Stimulated activated CD8-positive, alpha-beta memory T cell treated with anti-CD3 and anti-CD28 coated beads, Interleukin-12 subunit alpha, Interleukin-12 subunit beta, amount 100 ng/mL, for 24 hours (primary cell): ENCODE results near the gene GIT1.

Source experiments
- DNase-seq: peaks from one replicate; pipeline ENCODE4 v3.0.0-alpha.2; 2020; ENCODE audit errors: extremely low read depth

Gene GIT1, protein sequence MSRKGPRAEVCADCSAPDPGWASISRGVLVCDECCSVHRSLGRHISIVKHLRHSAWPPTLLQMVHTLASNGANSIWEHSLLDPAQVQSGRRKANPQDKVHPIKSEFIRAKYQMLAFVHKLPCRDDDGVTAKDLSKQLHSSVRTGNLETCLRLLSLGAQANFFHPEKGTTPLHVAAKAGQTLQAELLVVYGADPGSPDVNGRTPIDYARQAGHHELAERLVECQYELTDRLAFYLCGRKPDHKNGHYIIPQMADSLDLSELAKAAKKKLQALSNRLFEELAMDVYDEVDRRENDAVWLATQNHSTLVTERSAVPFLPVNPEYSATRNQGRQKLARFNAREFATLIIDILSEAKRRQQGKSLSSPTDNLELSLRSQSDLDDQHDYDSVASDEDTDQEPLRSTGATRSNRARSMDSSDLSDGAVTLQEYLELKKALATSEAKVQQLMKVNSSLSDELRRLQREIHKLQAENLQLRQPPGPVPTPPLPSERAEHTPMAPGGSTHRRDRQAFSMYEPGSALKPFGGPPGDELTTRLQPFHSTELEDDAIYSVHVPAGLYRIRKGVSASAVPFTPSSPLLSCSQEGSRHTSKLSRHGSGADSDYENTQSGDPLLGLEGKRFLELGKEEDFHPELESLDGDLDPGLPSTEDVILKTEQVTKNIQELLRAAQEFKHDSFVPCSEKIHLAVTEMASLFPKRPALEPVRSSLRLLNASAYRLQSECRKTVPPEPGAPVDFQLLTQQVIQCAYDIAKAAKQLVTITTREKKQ

GRCh38 chr17:29589524-29590410 lies at the start of gene GIT1:
GIT1 (minus strand) TSS chr17:29589648; CDS start chr17:29589378, 270 bp downstream.
- DNase-seq, result peak; percentile 72

DNA sequence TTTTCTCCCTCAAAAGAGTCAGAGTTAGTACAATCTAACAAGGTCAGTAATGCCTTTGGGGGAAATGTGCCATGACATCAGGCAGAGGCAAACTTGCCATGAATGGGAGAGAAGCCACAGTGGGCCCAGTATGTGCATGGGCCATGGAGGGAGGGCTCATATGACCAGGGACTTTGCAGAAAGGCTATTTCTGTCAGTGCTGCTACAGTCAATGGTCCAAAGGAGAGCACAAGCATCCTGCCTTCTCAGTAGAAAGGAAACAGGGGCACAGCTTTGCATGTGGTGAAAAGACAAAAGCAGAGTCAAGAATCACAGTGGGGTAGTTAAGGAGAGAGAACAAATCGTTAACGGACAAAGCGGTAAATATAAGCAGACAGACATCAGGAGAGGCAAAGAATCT lies 44.4 kb upstream of the GIT1 start:
- no peak for DNase-seq

DNA sequence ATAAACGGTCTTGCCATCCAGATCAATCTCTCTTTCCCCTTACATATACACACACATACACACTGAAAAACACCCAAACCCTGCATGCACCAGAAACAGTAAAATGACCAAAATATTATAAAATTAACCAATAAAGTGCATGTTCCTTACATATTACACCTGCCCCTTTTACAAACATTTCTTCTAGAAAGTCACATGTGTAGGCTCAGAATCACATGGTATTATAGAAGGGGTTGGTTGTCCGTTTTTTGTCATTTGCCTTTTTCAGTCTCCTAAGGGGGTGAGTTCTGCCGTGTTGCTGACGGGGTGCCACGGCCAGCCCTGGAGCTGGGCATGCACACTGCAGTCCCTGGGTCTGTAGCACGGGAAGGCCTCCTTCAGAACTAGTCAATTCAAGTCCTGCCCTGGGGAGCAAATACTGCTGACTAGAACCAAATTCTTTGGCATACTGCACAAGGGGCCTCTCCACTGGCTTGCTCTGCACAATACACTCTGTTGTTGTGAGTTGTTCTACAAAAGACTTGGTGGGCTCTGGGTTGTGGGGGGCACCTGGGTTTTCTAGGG lies 41.3 kb upstream of the GIT1 start:
- DNase-seq, result no peak

DNA sequence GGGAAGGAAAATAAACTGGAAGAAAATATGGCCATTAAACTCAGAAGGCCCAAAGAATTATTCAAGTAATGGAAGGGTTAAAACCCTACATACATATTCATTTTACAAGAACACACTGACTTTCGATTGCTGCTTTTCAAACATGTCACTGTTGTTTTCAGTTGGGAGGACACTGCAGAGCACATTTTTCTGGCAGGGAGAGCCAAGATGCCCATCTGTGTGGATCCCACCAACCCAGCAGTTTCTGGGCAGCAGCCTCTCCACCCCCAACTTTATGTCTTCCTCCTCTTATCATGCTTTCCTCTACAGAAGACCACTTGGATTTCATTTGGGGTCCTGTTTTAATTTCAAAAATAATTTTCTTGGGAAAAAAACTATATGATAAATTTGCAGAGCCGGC lies 40.4 kb upstream of the GIT1 start:
- DNase-seq, result no peak

DNA sequence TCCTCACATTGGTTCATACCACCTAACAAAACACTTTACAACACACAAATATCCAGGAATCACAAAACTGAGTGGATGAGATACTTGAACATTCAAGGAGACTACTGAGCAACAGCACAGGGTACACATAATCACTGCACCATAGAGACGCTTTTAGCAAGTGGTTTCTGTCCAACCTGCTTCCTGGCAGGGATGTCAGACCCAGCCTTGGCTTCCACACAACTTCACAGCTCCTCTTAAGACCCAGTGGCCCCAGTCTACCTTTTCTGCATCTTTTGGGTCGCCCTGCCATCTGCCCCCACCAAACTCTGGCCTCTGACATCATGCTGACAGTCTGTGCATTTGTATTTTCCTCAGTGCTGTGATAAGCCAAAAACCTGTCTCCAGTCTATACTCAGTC lies 39.2 kb upstream of the GIT1 start:
- DNase-seq, result no peak

DNA sequence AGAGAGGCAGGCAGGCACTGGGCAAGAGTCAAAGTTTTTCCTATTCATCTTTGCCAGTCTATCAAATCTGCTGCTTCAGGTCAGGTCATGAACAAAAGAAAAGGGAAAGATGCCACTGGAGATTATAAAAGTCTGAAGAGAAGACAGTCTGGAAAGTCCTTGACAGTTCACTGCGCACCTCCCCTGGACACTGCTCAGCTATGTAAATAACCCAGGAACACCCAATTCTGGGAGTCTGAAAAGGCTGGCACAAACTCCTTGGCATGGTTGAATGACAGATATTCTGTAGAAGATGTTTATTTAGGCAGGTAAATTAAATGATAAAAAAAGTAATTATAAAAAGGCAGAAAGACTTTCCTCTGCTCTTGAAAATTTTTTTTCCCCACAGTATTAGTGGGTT lies 38.5 kb upstream of the GIT1 start:
- DNase-seq, result no peak

DNA sequence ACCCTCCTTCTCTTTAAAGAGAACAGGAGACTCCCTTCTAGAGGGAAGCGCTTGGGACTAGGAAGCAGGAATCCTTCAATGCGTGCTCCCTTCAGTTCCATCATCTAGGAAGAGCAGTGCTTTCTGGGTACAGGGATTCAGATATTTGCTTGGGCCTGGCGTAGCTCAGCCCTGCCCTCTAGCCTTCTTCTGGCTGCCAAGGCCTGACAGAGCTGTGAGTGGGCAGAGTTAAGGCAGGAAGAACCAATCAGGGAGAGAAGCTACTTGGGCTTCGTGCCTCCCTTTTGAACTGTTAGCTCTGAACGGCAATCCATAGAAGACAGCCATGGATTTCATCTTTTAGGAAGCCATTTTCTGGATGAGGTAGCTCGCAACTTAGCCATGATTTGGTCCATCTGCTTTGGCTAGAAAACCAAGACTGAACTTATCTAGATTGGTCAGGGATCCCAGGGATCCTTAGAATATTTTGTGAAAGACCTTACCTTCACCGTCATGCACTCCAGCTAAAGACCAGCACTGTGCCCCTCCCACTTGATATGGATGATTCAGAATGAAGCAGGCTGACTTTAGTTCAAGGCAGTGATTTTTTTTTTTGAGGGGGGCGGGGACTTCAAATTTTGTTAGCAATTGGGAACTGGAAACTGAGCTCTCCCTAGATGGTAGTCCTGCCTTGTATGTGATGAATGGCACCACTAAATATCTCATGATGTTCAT lies 35.7 kb upstream of the GIT1 start:
- DNase-seq, result no peak

DNA sequence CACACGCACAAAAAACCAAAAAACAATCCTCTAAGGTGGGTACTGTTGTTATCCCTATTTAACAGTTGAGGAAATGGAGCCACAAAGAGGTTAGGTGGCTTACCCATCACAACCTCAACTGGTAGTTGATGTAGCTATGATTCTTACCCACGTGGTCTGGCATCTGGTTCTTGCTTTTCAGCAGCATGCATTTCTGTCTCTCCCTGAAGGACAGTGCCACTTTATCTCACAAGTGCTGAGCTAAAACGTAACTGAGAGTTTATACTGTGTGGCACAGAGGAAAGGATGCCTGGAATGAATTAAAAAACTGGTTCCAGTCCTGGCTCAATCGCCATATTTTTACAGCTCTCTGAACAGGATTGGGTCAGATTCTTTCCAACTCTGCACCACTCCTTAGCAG lies 35.1 kb upstream of the GIT1 start:
- no peak for DNase-seq

- no peak for DNase-seq
These were observed 33.8 kb upstream of the GIT1 start for GRCh38 chr17:29623283-29623647.

- DNase-seq, result no peak
These were observed 33.2 kb upstream of the GIT1 start, which contains the start of gene CORO6 for GRCh38 chr17:29622337-29623282. CORO6 (minus strand) TSS chr17:29622912; CDS start chr17:29621421, 1,491 bp downstream.

GRCh38 chr17:29621751-29622194 lies 32.3 kb upstream of the GIT1 start:
- DNase-seq, result no peak

DNA sequence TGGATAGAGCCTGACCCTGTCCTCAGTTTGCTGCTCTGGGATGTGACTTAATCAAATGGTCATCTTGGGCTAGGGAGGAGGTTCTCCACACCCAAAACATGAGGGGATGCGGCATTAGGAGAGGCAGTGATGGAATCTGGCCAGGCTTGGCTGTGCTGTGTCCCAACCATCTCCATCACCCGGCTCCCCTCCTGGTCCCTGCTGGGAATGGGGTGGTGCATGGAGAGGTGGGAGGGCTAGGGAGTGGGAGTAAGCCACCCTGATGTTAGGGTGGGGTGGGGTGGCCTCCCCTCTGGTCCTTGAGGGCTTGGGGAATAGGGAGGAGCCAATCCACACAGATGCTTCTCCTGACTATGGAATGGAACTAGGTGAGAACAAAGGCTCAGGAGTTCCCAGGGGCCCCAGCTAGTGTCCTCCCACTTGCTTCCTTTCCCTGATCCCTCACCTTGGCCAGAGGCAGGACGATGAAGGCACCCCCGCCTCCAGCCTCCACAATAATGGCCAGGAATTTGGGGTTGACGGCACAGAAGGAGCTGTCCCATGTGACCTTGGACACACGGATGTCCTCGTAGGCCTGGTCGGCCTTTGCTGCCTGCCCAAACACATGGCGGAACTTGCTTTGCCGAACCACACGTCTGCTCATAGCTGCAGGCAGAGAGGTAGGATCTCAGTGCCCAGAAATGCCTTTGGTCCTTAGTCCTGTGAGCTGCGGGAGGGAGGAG lies 31.5 kb upstream of the GIT1 start:
- no peak for DNase-seq

GRCh38 chr17:29620271-29620670 lies 30.8 kb upstream of the GIT1 start:
- DNase-seq, result no peak

DNA sequence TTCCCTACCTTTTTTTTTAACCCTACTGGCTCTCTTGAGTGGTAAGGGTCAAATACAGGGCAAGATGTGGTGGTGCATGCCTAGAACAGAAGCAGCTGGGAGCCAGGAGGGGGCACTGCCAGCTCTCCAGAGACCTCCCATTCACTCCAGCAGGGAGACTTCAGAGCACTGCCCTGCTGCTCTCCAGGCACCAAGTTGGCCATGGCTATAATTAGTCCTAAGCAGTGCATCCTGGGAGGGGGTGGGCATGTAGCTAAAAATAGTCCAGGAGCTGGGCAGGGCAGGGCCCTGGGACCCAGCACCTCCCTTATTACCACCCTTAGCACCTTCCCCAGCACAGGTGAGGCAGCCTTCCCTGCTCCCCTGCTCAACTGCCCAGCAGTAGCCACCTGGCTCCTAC lies 29.8 kb upstream of the GIT1 start:
- DNase-seq, result no peak

- no peak for DNase-seq
These were observed 29.0 kb upstream of the GIT1 start for GRCh38 chr17:29618272-29619065.

- no peak for DNase-seq
These were observed 28.2 kb upstream of the GIT1 start for GRCh38 chr17:29617481-29618271.

DNA sequence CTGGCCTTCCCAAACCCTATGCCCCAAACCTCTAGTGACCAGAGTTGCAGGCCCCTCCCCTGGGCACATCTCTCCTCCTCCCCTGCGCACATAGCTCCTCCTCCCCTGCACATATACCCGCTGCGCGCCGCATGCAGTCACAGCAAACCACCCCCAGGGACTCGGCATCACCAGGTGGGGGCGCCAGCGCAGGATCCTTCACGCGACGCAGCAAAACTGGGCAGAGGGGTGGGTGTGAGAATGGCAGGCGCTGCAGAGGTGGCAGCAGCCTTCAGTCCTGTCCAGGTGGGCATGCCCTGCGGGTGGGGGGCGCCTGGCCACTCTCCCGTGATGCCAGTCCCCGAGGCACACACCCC lies 27.7 kb upstream of the GIT1 start:
- peak; percentile 73 for DNase-seq
